ENCODE results near the gene SIGLEC7. TPM values are rescaled to one million over a fixed set of nuclear protein-coding genes. Genes with fewer than 3 reads are reported as not detected.

The SIGLEC7 gene
- total RNA-seq, 1 experiment from 2014 or later = not detected

DNA sequence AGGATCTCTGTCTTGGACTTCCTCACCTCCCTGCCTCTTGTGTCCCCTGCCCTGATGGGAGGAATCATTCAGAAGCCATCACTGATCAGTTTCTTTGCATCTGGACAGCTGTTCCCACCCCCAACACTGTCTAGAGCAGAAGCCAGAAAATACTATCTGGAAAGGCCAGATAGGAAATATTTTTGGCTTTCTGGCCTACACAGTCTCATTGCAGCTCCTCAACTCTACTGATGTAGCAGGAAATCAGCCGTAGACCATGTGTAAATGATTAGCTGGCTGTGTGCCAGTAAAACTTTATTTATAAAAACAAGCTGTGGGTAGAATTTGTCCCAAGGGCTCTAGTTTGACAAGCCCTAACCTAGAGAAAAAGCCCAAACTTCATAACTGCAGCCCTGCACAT is 5.6 kb downstream of the SIGLEC7 start:
- CTCF ChIA-PET = interaction anchor here (0.6 kb wide), 1 partner anchor 1366 kb away, joined by 3 read pairs; no protein-coding TSS in a partner anchor
- TF ChIP-seq, protein P1, sequence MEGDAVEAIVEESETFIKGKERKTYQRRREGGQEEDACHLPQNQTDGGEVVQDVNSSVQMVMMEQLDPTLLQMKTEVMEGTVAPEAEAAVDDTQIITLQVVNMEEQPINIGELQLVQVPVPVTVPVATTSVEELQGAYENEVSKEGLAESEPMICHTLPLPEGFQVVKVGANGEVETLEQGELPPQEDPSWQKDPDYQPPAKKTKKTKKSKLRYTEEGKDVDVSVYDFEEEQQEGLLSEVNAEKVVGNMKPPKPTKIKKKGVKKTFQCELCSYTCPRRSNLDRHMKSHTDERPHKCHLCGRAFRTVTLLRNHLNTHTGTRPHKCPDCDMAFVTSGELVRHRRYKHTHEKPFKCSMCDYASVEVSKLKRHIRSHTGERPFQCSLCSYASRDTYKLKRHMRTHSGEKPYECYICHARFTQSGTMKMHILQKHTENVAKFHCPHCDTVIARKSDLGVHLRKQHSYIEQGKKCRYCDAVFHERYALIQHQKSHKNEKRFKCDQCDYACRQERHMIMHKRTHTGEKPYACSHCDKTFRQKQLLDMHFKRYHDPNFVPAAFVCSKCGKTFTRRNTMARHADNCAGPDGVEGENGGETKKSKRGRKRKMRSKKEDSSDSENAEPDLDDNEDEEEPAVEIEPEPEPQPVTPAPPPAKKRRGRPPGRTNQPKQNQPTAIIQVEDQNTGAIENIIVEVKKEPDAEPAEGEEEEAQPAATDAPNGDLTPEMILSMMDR (IDR thresholded peaks at IDR 0.05; ENCODE audit: insufficient read depth in 1 of 2, low read depth in 1 of 2, low read length in 1 of 2, severe bottlenecking in 1 of 2, unreplicated experiment in 1 of 2) = no peak
- H3K27me3 Mint-ChIP-seq (ENCODE audit: insufficient read depth, unreplicated experiment) = peaks cover 20% of the 10 kb centered on the region
- POLR2A ChIA-PET = no interaction called here
- intact Hi-C loops (cut with micrococcal nuclease; ENCODE audit: unreplicated experiment) = no loop called here
- no peak for DNase-seq
- H3K9me3 ChIP-seq = no peaks in the 10 kb centered on the region
- no peak overlapping the region for H3K4me3 Mint-ChIP-seq (ENCODE audit: unreplicated experiment)
- H3K4me3 ChIP-seq (ENCODE audit: low read depth, low read length) = no peak overlapping the region
- peaks cover 10% of the 10 kb centered on the region for H3K9me3 Mint-ChIP-seq (ENCODE audit: unreplicated experiment)
- no peaks in the 10 kb centered on the region for H3K36me3 Mint-ChIP-seq (ENCODE audit: insufficient read depth, unreplicated experiment)
- BruUV-seq (replicated peaks) = no TSS peak
- no peaks in the 10 kb centered on the region for H3K4me1 ChIP-seq
- no peaks in the 10 kb centered on the region for H3K27me3 ChIP-seq (replicated peaks; ENCODE audit: control insufficient read depth, insufficient read depth, low read length)
- H3K36me3 ChIP-seq (ENCODE audit: control insufficient read depth, insufficient read depth, low read length) = no peaks in the 10 kb centered on the region
- H3K4me1 Mint-ChIP-seq (ENCODE audit: low read depth, unreplicated experiment) = no peaks in the 10 kb centered on the region
- no peak overlapping the region for H3K27ac Mint-ChIP-seq (ENCODE audit: unreplicated experiment)

DNA sequence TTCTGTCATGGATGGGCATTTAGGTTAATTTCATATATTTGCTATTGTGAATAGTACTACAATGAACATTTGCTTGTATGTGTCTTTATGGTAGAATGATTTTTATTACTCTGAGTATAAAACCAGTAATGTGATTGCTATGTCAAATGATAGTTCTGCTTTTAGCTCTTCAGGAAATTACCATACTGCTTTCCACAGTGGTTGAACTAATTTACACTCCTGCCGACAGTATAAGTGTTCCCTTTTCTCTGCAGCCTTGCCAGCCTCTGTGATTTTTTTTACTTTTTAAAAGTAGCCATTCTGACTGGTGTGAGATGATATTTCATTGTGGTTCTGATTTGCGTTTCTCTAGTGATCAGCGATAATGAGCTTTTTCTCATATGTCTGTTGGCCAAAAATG is 6.5 kb downstream of the SIGLEC7 start:
- ChIA-PET POLR2A (no interaction called here), CTCF (no interaction called here)
- H3K4me3 Mint-ChIP-seq (ENCODE audit: unreplicated experiment) = no peak overlapping the region
- peaks cover 26% of the 10 kb centered on the region for H3K27me3 Mint-ChIP-seq (ENCODE audit: insufficient read depth, unreplicated experiment)
- no peak overlapping the region for H3K27ac Mint-ChIP-seq (ENCODE audit: unreplicated experiment)
- no peaks in the 10 kb centered on the region for H3K4me1 Mint-ChIP-seq (ENCODE audit: low read depth, unreplicated experiment)
- H3K4me3 ChIP-seq (ENCODE audit: low read depth, low read length) = no peak overlapping the region
- H3K36me3 Mint-ChIP-seq (ENCODE audit: insufficient read depth, unreplicated experiment) = no peaks in the 10 kb centered on the region
- no peaks in the 10 kb centered on the region for H3K36me3 ChIP-seq (ENCODE audit: control insufficient read depth, insufficient read depth, low read length)
- BruUV-seq (replicated peaks) = no TSS peak
- no peak for DNase-seq
- TF ChIP-seq, protein P1 (IDR thresholded peaks at IDR 0.05; ENCODE audit: insufficient read depth in 1 of 2, low read depth in 1 of 2, low read length in 1 of 2, severe bottlenecking in 1 of 2, unreplicated experiment in 1 of 2) = no peak
- no peaks in the 10 kb centered on the region for H3K27me3 ChIP-seq (replicated peaks; ENCODE audit: control insufficient read depth, insufficient read depth, low read length)
- H3K9me3 Mint-ChIP-seq (ENCODE audit: unreplicated experiment) = peaks cover 10% of the 10 kb centered on the region
- no peaks in the 10 kb centered on the region for H3K4me1 ChIP-seq
- no peaks in the 10 kb centered on the region for H3K9me3 ChIP-seq
- intact Hi-C loops (cut with micrococcal nuclease; ENCODE audit: unreplicated experiment) = no loop called here

DNA sequence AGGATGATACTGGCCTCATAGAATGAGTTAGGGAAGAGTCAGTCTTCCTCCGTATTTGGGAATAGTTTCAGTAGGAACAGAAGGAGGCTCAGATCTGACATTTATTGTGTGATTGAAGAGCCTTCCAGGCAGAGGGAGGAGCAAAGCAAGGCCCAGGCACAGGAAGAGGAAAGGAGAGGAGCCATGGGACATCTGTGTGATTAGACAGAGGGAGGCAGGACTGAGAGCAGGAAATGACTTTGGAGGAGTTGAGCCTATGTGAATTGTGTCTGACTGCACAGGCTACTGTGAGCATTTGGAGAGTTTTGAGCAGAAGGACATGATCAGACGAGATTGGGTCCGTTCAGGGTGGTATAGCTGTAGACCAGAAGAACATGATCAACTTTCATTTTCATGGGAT is 8.5 kb downstream of the SIGLEC7 start:
- H3K36me3 Mint-ChIP-seq (ENCODE audit: insufficient read depth, unreplicated experiment) = no peaks in the 10 kb centered on the region
- H3K36me3 ChIP-seq (ENCODE audit: control insufficient read depth, insufficient read depth, low read length) = no peaks in the 10 kb centered on the region
- H3K4me1 ChIP-seq = no peaks in the 10 kb centered on the region
- H3K27me3 Mint-ChIP-seq (ENCODE audit: insufficient read depth, unreplicated experiment) = peaks cover 24% of the 10 kb centered on the region
- H3K9me3 ChIP-seq = no peaks in the 10 kb centered on the region
- BruUV-seq (replicated peaks) = no TSS peak
- POLR2A ChIA-PET = no interaction called here
- CTCF ChIA-PET = no interaction called here
- TF ChIP-seq, protein P1 (IDR thresholded peaks at IDR 0.05; ENCODE audit: insufficient read depth in 1 of 2, low read depth in 1 of 2, low read length in 1 of 2, severe bottlenecking in 1 of 2, unreplicated experiment in 1 of 2) = no peak
- no peaks in the 10 kb centered on the region for H3K4me1 Mint-ChIP-seq (ENCODE audit: low read depth, unreplicated experiment)
- H3K4me3 Mint-ChIP-seq (ENCODE audit: unreplicated experiment) = no peak overlapping the region
- H3K4me3 ChIP-seq (ENCODE audit: low read depth, low read length) = no peak overlapping the region
- DNase-seq = no peak
- intact Hi-C loops (cut with micrococcal nuclease; ENCODE audit: unreplicated experiment) = no loop called here
- H3K9me3 Mint-ChIP-seq (ENCODE audit: unreplicated experiment) = peaks cover 10% of the 10 kb centered on the region
- no peak overlapping the region for H3K27ac Mint-ChIP-seq (ENCODE audit: unreplicated experiment)
- H3K27me3 ChIP-seq (replicated peaks; ENCODE audit: control insufficient read depth, insufficient read depth, low read length) = no peaks in the 10 kb centered on the region
